Activated naive CD4-positive, alpha-beta T cell treated with anti-CD3 and anti-CD28 coated beads for 36 hours (primary cell): ENCODE measurements around the gene MKLN1. TPM values are rescaled to one million over a fixed set of nuclear protein-coding genes. Genes with fewer than 3 reads are reported as not detected.
A peak's percentile ranks its signal among the peaks of the same experiment; 100 is the strongest.

Experiments used
- CTCF ChIA-PET: fragments of 350-600 bp; sonication (Branson Sonifier 250); formaldehyde crosslinking; loops from one replicate; lab custom pipeline; 2021; ENCODE audit warnings: antibody characterized with exemption; lab: Charles Lee
- DNase-seq: peaks from one replicate; pipeline ENCODE4 v3.0.0-alpha.2; 2020
- H3K27ac Mint-ChIP-seq: one replicate; pipeline ENCODE4 v1.8.0; 2021; ENCODE audit warnings: mild to moderate bottlenecking, mixed read lengths
- H3K27me3 Mint-ChIP-seq: one replicate; pipeline ENCODE4 v1.8.0; 2021; ENCODE audit warnings: low read depth, mixed read lengths
- H3K36me3 Mint-ChIP-seq: one replicate; pipeline ENCODE4 v1.8.0; 2021; ENCODE audit warnings: low read depth, mixed read lengths
- H3K4me1 Mint-ChIP-seq: one replicate; pipeline ENCODE4 v1.8.0; 2021; ENCODE audit warnings: low read depth, mixed read lengths
- H3K4me3 Mint-ChIP-seq: one replicate; pipeline ENCODE4 v1.8.0; 2021; ENCODE audit warnings: mild to moderate bottlenecking, moderate library complexity, mixed read lengths
- H3K9me3 Mint-ChIP-seq: one replicate; pipeline ENCODE4 v1.8.0; 2021; ENCODE audit warnings: mixed read lengths
- intact Hi-C: fragments of 100-400 bp; cut with micrococcal nuclease; formaldehyde crosslinking; loops from one replicate; pipeline ENCODE4 v1.15.1; 2023
- total RNA-seq, 2 experiments: library from RNA; stranded (reverse); gene quantifications; one replicate each; pipeline ENCODE4 v1.2.3, GENCODE V29; 2021

MKLN1 gene
- total RNA-seq, 2 experiments from 2014 or later = 29.8 to 34.9 TPM

- DNase-seq = no peak
- Mint-ChIP-seq H3K27me3 (no peaks in the 10 kb centered on the region), H3K27ac (no peak overlapping the region), H3K4me3 (no peak overlapping the region), H3K4me1 (no peaks in the 10 kb centered on the region), H3K36me3 (peaks cover 6% of the 10 kb centered on the region), H3K9me3 (no peaks in the 10 kb centered on the region)
- CTCF ChIA-PET = interaction anchor here (1.1 kb wide), 1 partner anchor 13 kb away, joined by 4 read pairs; no protein-coding TSS in a partner anchor
- intact Hi-C loops = no loop called here
Measured at GRCh38 chr7:131488361-131488760, 160.7 kb downstream of the MKLN1 start.

GRCh38 chr7:131489196-131489595 lies 161.5 kb downstream of the MKLN1 start:
- H3K4me3 Mint-ChIP-seq = no peak overlapping the region
- intact Hi-C loops = no loop called here
- CTCF ChIA-PET = interaction anchor here (1.1 to 5.5 kb wide), 2 partner anchors 12 to 24 kb away, joined by 4 to 25 read pairs; no protein-coding TSS in a partner anchor

GRCh38 chr7:131489881-131490280 lies 162.2 kb downstream of the MKLN1 start:
- H3K27me3 Mint-ChIP-seq = no peaks in the 10 kb centered on the region
- no peaks in the 10 kb centered on the region for H3K9me3 Mint-ChIP-seq
- CTCF ChIA-PET = interaction anchor here (5.5 kb wide), 1 partner anchor 23 kb away, joined by 25 read pairs; no protein-coding TSS in a partner anchor
- H3K4me1 Mint-ChIP-seq = no peaks in the 10 kb centered on the region
- H3K27ac Mint-ChIP-seq = no peak overlapping the region
- DNase-seq = no peak
- intact Hi-C loops = no loop called here
- no peak overlapping the region for H3K4me3 Mint-ChIP-seq
- H3K36me3 Mint-ChIP-seq = peaks cover 4% of the 10 kb centered on the region

More at GRCh38 chr7:131489196-131489595, 161.5 kb downstream of the MKLN1 start:
- no peak overlapping the region for H3K27ac Mint-ChIP-seq
- no peak for DNase-seq
- no peaks in the 10 kb centered on the region for H3K9me3 Mint-ChIP-seq
- H3K36me3 Mint-ChIP-seq = peaks cover 4% of the 10 kb centered on the region
- no peaks in the 10 kb centered on the region for H3K27me3 Mint-ChIP-seq
- no peaks in the 10 kb centered on the region for H3K4me1 Mint-ChIP-seq

- no peaks in the 10 kb centered on the region for H3K27me3 Mint-ChIP-seq
- no peak overlapping the region for H3K27ac Mint-ChIP-seq
- CTCF ChIA-PET = interaction anchor here (1.7 to 5.5 kb wide), 2 partner anchors 14 to 20 kb away, joined by 7 to 25 read pairs; no protein-coding TSS in a partner anchor
- no peaks in the 10 kb centered on the region for H3K4me1 Mint-ChIP-seq
- peaks cover 7% of the 10 kb centered on the region for H3K36me3 Mint-ChIP-seq
- no peak for DNase-seq
- no peaks in the 10 kb centered on the region for H3K9me3 Mint-ChIP-seq
- no peak overlapping the region for H3K4me3 Mint-ChIP-seq
- intact Hi-C loops = no loop called here
Measured at GRCh38 chr7:131493081-131493480, 165.4 kb downstream of the MKLN1 start.

- Mint-ChIP-seq H3K27me3 (no peaks in the 10 kb centered on the region), H3K9me3 (no peaks in the 10 kb centered on the region), H3K27ac (no peak overlapping the region), H3K36me3 (peaks cover 7% of the 10 kb centered on the region), H3K4me3 (no peak overlapping the region), H3K4me1 (no peaks in the 10 kb centered on the region)
- intact Hi-C loops = no loop called here
- CTCF ChIA-PET = interaction anchor here (5.5 kb wide), 1 partner anchor 20 kb away, joined by 25 read pairs; no protein-coding TSS in a partner anchor
- DNase-seq = no peak
Measured at GRCh38 chr7:131493581-131493980, 165.9 kb downstream of the MKLN1 start.

- H3K27me3 Mint-ChIP-seq = no peaks in the 10 kb centered on the region
- CTCF ChIA-PET = interaction anchor here (5.5 kb wide), 1 partner anchor 19 kb away, joined by 25 read pairs; no protein-coding TSS in a partner anchor
- no peak for DNase-seq
- intact Hi-C loops = no loop called here
- no peak overlapping the region for H3K4me3 Mint-ChIP-seq
- H3K36me3 Mint-ChIP-seq = peaks cover 7% of the 10 kb centered on the region
- no peak overlapping the region for H3K27ac Mint-ChIP-seq
- H3K9me3 Mint-ChIP-seq = no peaks in the 10 kb centered on the region
- no peaks in the 10 kb centered on the region for H3K4me1 Mint-ChIP-seq
Measured at GRCh38 chr7:131494182-131494581, 166.5 kb downstream of the MKLN1 start.

- Mint-ChIP-seq H3K4me1 (peaks cover 7% of the 10 kb centered on the region), H3K27me3 (no peaks in the 10 kb centered on the region), H3K9me3 (no peaks in the 10 kb centered on the region), H3K4me3 (no peak overlapping the region), H3K27ac (no peak overlapping the region), H3K36me3 (peaks cover 7% of the 10 kb centered on the region)
- intact Hi-C loops = no loop called here
- CTCF ChIA-PET = interaction anchor here (0.9 kb wide), 1 partner anchor 11 kb away, joined by 4 read pairs; no protein-coding TSS in a partner anchor
- no peak for DNase-seq
Measured at GRCh38 chr7:131495669-131496498, 168.2 kb downstream of the MKLN1 start.

GRCh38 chr7:131497454-131497853 lies 169.8 kb downstream of the MKLN1 start:
- Mint-ChIP-seq H3K4me3 (no peak overlapping the region), H3K27me3 (no peaks in the 10 kb centered on the region), H3K4me1 (peaks cover 23% of the 10 kb centered on the region), H3K9me3 (no peaks in the 10 kb centered on the region), H3K36me3 (peaks cover 7% of the 10 kb centered on the region), H3K27ac (no peak overlapping the region)
- no peak for DNase-seq
- CTCF ChIA-PET = interaction anchor here (0.5 to 0.9 kb wide), 2 partner anchors 13 to 17 kb away, joined by 3 read pairs; no protein-coding TSS in a partner anchor
- intact Hi-C loops = no loop called here

- CTCF ChIA-PET = interaction anchor here (0.6 kb wide), 1 partner anchor 201 kb away, joined by 3 read pairs; no protein-coding TSS in a partner anchor
- DNase-seq = no peak
- H3K36me3 Mint-ChIP-seq = peaks cover 7% of the 10 kb centered on the region
- H3K9me3 Mint-ChIP-seq = no peaks in the 10 kb centered on the region
- H3K27ac Mint-ChIP-seq = no peak overlapping the region
- peaks cover 30% of the 10 kb centered on the region for H3K4me1 Mint-ChIP-seq
- H3K27me3 Mint-ChIP-seq = no peaks in the 10 kb centered on the region
- intact Hi-C loops = no loop called here
- H3K4me3 Mint-ChIP-seq = no peak overlapping the region
Measured at GRCh38 chr7:131498237-131498885, 170.7 kb downstream of the MKLN1 start.

- Mint-ChIP-seq H3K4me3 (no peak overlapping the region), H3K4me1 (peaks cover 31% of the 10 kb centered on the region), H3K36me3 (peaks cover 7% of the 10 kb centered on the region), H3K27ac (no peak overlapping the region), H3K27me3 (no peaks in the 10 kb centered on the region), H3K9me3 (no peaks in the 10 kb centered on the region)
- CTCF ChIA-PET = interaction anchor here (0.5 to 1.7 kb wide), 2 partner anchors 9 to 61 kb away, joined by 3 to 4 read pairs; no protein-coding TSS in a partner anchor
- no peak for DNase-seq
- intact Hi-C loops = loop anchor here (2.0 kb wide), 2 partner anchors 265 to 393 kb away; no protein-coding TSS in a partner anchor
Measured at GRCh38 chr7:131499801-131500200, 172.1 kb downstream of the MKLN1 start.

- intact Hi-C loops = loop anchor here (2.0 kb wide), 2 partner anchors 266 to 394 kb away; no protein-coding TSS in a partner anchor
- Mint-ChIP-seq H3K27me3 (no peaks in the 10 kb centered on the region), H3K4me3 (no peak overlapping the region), H3K4me1 (peaks cover 35% of the 10 kb centered on the region), H3K9me3 (no peaks in the 10 kb centered on the region), H3K27ac (no peak overlapping the region), H3K36me3 (peaks cover 7% of the 10 kb centered on the region)
- CTCF ChIA-PET = interaction anchor here (0.5 to 1.7 kb wide), 3 partner anchors 8 to 61 kb away, joined by 3 to 4 read pairs (median 3); no protein-coding TSS in a partner anchor
- no peak for DNase-seq
Measured at GRCh38 chr7:131500357-131500756, 172.7 kb downstream of the MKLN1 start.

GRCh38 chr7:131501422-131501821 lies 173.7 kb downstream of the MKLN1 start:
- Mint-ChIP-seq H3K27me3 (no peaks in the 10 kb centered on the region), H3K9me3 (no peaks in the 10 kb centered on the region), H3K4me1 (peaks cover 35% of the 10 kb centered on the region), H3K27ac (peak overlapping the region; percentile 53), H3K4me3 (no peak overlapping the region), H3K36me3 (peaks cover 3% of the 10 kb centered on the region)
- intact Hi-C loops = loop anchor here (1.0 to 2.0 kb wide), 3 partner anchors 267 to 395 kb away; no protein-coding TSS in a partner anchor
- CTCF ChIA-PET = interaction anchor here (0.6 to 1.4 kb wide), 7 partner anchors 11 to 154 kb away, joined by 3 to 24 read pairs (median 3); no protein-coding TSS in a partner anchor
- DNase-seq = peak; percentile 83
